Lower lobe of right lung (tissue), 2 donors: Measurements from ENCODE around the gene ERP29. TPM values are rescaled to one million over a fixed set of nuclear protein-coding genes. Genes with fewer than 3 reads are reported as not detected.

Experiments used
- ATAC-seq, 2 donors: fragments of 200-7000 bp; cut with Tn5 transposase; one replicate each; pipeline ENCODE4 v1.9.1; 2020 to 2022; ENCODE audit warnings: mild to moderate bottlenecking in 2 of 2, moderate library complexity in 2 of 2
- DNase-seq: peaks from one replicate; pipeline ENCODE4 v3.0.0-alpha.2; 2020
- H3K27ac ChIP-seq: fragments of 200-600 bp; one replicate; pipeline ENCODE4 v1.8.0; 2022
- H3K27me3 ChIP-seq: fragments of 200-600 bp; one replicate; pipeline ENCODE4 v1.8.0; 2022; ENCODE audit warnings: low read depth
- H3K36me3 ChIP-seq: fragments of 200-600 bp; one replicate; pipeline ENCODE4 v1.8.0; 2022; ENCODE audit warnings: mild to moderate bottlenecking
- H3K4me1 ChIP-seq: fragments of 200-600 bp; one replicate; pipeline ENCODE4 v1.8.0; 2022
- H3K4me3 ChIP-seq: fragments of 200-600 bp; one replicate; pipeline ENCODE4 v1.8.0; 2022; ENCODE audit warnings: mild to moderate bottlenecking
- H3K9me3 ChIP-seq: fragments of 200-600 bp; one replicate; pipeline ENCODE4 v1.8.0; 2022
- CTCF ChIP-seq: fragments of 200-600 bp; IDR thresholded peaks from one replicate; pipeline ENCODE4 v1.8.0; 2022; ENCODE audit warnings: antibody characterized with exemption, mild to moderate bottlenecking
- intact Hi-C: fragments of 100-400 bp; cut with DNase I; formaldehyde crosslinking; loops from one replicate; pipeline ENCODE4 v1.11.0; 2022
- total RNA-seq: library from RNA; stranded (reverse); fragmentation: NEBNext Ultra II Directional; extraction: Animal tissue kit (Norgen Biotek cat#: 25700); gene quantifications from one replicate; pipeline ENCODE4 v1.2.1, GENCODE V29; 2021
- donor health status: DM: no; HTN: yes; CAD: no; lungs with severe emphysema.

The ERP29 gene
- total RNA-seq, 1 donor from 2014 or later: 152 TPM

GRCh38 chr12:111976860-111977259 lies 36.4 kb upstream of the ERP29 start:
- TF ChIP-seq CTCF: no peak
- ATAC-seq (no peak), DNase-seq (no peak)
- Histone ChIP-seq H3K4me3 (no peak overlapping the region), H3K27me3 (no peaks in the 10 kb centered on the region), H3K4me1 (no peaks in the 10 kb centered on the region), H3K36me3 (no peaks in the 10 kb centered on the region), H3K9me3 (peaks cover 1% of the 10 kb centered on the region), H3K27ac (no peak overlapping the region)
- intact Hi-C loops: no loop called here

DNA sequence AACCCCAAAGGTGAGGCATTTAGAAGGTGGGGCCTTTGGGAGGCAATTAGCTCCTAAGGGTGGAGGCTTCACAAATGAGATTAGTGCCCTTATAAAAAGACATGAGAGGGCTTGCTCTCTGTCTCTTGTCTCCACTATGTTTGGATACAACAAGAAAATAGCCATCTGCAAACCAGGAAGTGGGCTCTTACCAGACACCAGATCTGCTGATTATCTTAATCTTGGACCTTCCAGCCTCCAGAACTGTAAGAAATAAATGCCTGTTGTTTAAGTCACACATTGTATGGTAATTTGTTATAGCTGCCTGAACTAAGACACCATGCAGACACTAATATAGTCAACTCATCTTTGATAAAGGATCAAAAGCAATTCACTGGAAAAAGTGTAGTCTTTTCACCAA lies 34.7 kb upstream of the ERP29 start:
- TF ChIP-seq CTCF: no peak
- H3K27me3 ChIP-seq: no peaks in the 10 kb centered on the region
- intact Hi-C loops: no loop called here
- no peaks in the 10 kb centered on the region for H3K9me3 ChIP-seq
- no peak for ATAC-seq
- no peak for DNase-seq
- no peak overlapping the region for H3K4me3 ChIP-seq
- no peak overlapping the region for H3K27ac ChIP-seq
- no peaks in the 10 kb centered on the region for H3K36me3 ChIP-seq
- H3K4me1 ChIP-seq: no peaks in the 10 kb centered on the region

- DNase-seq (no peak), ATAC-seq (no peak)
- no peaks in the 10 kb centered on the region for H3K9me3 ChIP-seq
- no peaks in the 10 kb centered on the region for H3K4me1 ChIP-seq
- H3K27me3 ChIP-seq: no peaks in the 10 kb centered on the region
- H3K4me3 ChIP-seq: no peak overlapping the region
- no peak for TF ChIP-seq CTCF
- H3K36me3 ChIP-seq: no peaks in the 10 kb centered on the region
- no peak overlapping the region for H3K27ac ChIP-seq
- intact Hi-C loops: no loop called here
Observed at GRCh38 chr12:111980598-111980997, 32.6 kb upstream of the ERP29 start.

DNA sequence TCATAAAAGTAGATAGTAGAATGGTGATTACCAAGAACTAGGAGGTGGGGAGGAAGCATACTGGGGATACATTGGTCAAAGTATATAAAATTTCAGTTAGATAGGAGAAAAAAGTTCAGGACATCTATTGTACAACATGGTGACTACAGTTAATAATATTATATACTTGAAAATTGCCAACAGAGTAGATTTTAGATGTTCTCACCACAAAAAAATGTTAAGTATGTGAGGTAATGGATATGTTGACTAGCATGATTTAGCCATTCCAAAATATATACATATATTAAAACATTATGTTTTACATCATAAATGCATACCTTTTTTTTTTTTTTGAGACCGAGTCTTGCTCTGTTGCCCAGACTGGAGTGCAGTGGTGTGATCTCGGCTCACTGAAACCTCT lies 31.2 kb upstream of the ERP29 start:
- no peak for TF ChIP-seq CTCF
- H3K27me3 ChIP-seq: no peaks in the 10 kb centered on the region
- ATAC-seq: no peak
- H3K4me3 ChIP-seq: no peak overlapping the region
- H3K9me3 ChIP-seq: no peaks in the 10 kb centered on the region
- intact Hi-C loops: no loop called here
- no peaks in the 10 kb centered on the region for H3K36me3 ChIP-seq
- H3K27ac ChIP-seq: no peak overlapping the region
- no peaks in the 10 kb centered on the region for H3K4me1 ChIP-seq
- no peak for DNase-seq

DNA sequence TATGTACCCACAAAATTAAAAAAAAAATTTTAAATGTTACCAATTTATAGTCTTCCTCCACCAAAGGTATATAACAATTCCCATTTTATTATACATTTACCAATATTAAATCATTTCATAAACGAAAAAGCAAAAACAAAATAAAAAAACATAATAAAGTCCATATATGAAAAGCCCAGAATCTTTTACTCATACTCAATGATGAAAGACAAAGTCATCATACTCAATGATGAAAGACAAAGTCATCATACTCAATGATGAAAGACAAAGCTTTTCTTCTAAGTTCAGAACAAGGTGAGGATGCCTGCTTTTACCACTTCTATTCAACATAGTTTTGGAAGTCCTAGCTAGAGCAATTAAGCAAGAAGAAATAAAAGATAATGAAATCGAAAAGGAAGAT lies 28.4 kb upstream of the ERP29 start:
- Histone ChIP-seq H3K27ac (no peak overlapping the region), H3K36me3 (peaks cover 3% of the 10 kb centered on the region), H3K4me1 (no peaks in the 10 kb centered on the region), H3K27me3 (no peaks in the 10 kb centered on the region), H3K4me3 (no peak overlapping the region), H3K9me3 (no peaks in the 10 kb centered on the region)
- no peak for DNase-seq
- TF ChIP-seq CTCF: no peak
- ATAC-seq: no peak
- intact Hi-C loops: no loop called here

- DNase-seq: no peak
- intact Hi-C loops: no loop called here
- TF ChIP-seq CTCF: no peak
- Histone ChIP-seq H3K27me3 (no peaks in the 10 kb centered on the region), H3K36me3 (peaks cover 15% of the 10 kb centered on the region), H3K9me3 (no peaks in the 10 kb centered on the region), H3K4me1 (peaks cover 7% of the 10 kb centered on the region), H3K4me3 (no peak overlapping the region), H3K27ac (no peak overlapping the region)
- no peak for ATAC-seq
Observed at GRCh38 chr12:111991535-111991934, 21.7 kb upstream of the ERP29 start.
